ENCODE measurements around the gene PPP1R16B.

DNA sequence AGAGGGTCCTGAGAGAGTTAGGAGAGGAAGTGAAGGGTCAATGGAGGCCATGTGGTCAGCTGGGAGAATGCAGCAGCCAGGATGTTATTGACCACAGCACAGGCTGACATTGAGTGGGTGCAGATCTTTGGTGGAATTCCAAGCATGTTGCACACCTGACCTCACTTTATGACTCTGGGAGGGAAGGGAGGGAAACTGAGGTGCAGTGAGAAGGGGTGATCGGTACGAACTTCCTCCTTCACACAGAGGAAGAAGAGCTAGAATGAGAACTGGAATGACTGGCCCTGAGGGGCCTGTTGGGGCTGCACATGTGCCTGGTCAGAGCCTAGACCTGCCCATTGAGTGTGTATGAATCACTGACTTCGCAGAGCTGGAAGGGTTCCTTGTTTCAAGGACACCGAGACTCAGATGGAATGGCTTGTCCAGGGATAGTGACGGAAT, 130.5 kb downstream of the PPP1R16B start:
- TF ChIP-seq TAF1 (IDR thresholded peaks at IDR 0.05; ENCODE audit: borderline replicate concordance, low read depth, low read length), result no peak
- TF ChIP-seq CTCF (IDR thresholded peaks at IDR 0.05 in 2 of 3, conservative IDR thresholded peaks at IDR 0.05 in 1 of 3; ENCODE audit: control insufficient read depth in 2 of 3, extremely low read depth in 1 of 3, insufficient read depth in 1 of 3, low read depth in 3 of 3, low read length in 3 of 3), result no peak
- TF ChIP-seq CHD4 (IDR thresholded peaks at IDR 0.05), result no peak
- TF ChIP-seq EGR1 (IDR thresholded peaks at IDR 0.05; ENCODE audit: borderline replicate concordance in 1 of 2, low read depth in 2 of 2, low read length in 2 of 2), result no peak
- TF ChIP-seq, protein P1, sequence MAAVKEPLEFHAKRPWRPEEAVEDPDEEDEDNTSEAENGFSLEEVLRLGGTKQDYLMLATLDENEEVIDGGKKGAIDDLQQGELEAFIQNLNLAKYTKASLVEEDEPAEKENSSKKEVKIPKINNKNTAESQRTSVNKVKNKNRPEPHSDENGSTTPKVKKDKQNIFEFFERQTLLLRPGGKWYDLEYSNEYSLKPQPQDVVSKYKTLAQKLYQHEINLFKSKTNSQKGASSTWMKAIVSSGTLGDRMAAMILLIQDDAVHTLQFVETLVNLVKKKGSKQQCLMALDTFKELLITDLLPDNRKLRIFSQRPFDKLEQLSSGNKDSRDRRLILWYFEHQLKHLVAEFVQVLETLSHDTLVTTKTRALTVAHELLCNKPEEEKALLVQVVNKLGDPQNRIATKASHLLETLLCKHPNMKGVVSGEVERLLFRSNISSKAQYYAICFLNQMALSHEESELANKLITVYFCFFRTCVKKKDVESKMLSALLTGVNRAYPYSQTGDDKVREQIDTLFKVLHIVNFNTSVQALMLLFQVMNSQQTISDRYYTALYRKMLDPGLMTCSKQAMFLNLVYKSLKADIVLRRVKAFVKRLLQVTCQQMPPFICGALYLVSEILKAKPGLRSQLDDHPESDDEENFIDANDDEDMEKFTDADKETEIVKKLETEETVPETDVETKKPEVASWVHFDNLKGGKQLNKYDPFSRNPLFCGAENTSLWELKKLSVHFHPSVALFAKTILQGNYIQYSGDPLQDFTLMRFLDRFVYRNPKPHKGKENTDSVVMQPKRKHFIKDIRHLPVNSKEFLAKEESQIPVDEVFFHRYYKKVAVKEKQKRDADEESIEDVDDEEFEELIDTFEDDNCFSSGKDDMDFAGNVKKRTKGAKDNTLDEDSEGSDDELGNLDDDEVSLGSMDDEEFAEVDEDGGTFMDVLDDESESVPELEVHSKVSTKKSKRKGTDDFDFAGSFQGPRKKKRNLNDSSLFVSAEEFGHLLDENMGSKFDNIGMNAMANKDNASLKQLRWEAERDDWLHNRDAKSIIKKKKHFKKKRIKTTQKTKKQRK (IDR thresholded peaks at IDR 0.05; ENCODE audit: low read depth, low read length), result no peak
- no peak for TF ChIP-seq REST (IDR thresholded peaks at IDR 0.05; ENCODE audit: low read depth, low read length)
- TF ChIP-seq ZBED1 (IDR thresholded peaks at IDR 0.05; ENCODE audit: borderline replicate concordance), result no peak

Measured in GM12878 (cell line).